ENCODE results near the gene NAIF1.

The NAIF1 gene

GRCh38 chr9:128101690-128102089 lies 34.6 kb upstream of the NAIF1 start:
- DNase-seq = no peak

GRCh38 chr9:128101231-128101661 lies 34.1 kb upstream of the NAIF1 start:
- DNase-seq = no peak

- DNase-seq = no peak
Observed at GRCh38 chr9:128100581-128100980, 33.5 kb upstream of the NAIF1 start.

- no peak for DNase-seq
Observed at GRCh38 chr9:128099932-128100491, 32.9 kb upstream of the NAIF1 start.

- DNase-seq = no peak
Observed at GRCh38 chr9:128099231-128099931, 32.3 kb upstream of the NAIF1 start.

- no peak for DNase-seq
Observed at GRCh38 chr9:128098297-128099230, 31.4 kb upstream of the NAIF1 start.

GRCh38 chr9:128097543-128098296 lies 30.6 kb upstream of the NAIF1 start:
- no peak for DNase-seq

- no peak for DNase-seq
Observed at GRCh38 chr9:128096616-128097536, 29.8 kb upstream of the NAIF1 start.

- no peak for DNase-seq
Observed at GRCh38 chr9:128094950-128095544, 27.9 kb upstream of the NAIF1 start.

GRCh38 chr9:128094166-128094949 lies 27.2 kb upstream of the NAIF1 start:
- DNase-seq = peak; percentile 74

GRCh38 chr9:128093011-128093410 lies 25.9 kb upstream of the NAIF1 start:
- DNase-seq = no peak

- no peak for DNase-seq
Observed at GRCh38 chr9:128092199-128092977, 25.3 kb upstream of the NAIF1 start.

GRCh38 chr9:128091571-128091970 lies 24.5 kb upstream of the NAIF1 start:
- no peak for DNase-seq

GRCh38 chr9:128091144-128091543 lies 24.0 kb upstream of the NAIF1 start:
- no peak for DNase-seq

GRCh38 chr9:128089299-128089698 lies 22.2 kb upstream of the NAIF1 start:
- no peak for DNase-seq

GRCh38 chr9:128088253-128088945 lies 21.3 kb upstream of the NAIF1 start:
- DNase-seq = no peak

GRCh38 chr9:128087262-128087661 lies 20.1 kb upstream of the NAIF1 start:
- DNase-seq = no peak

GRCh38 chr9:128085943-128086342 lies 18.8 kb upstream of the NAIF1 start:
- no peak for DNase-seq

- DNase-seq = no peak
Observed at GRCh38 chr9:128084746-128085145, 17.6 kb upstream of the NAIF1 start.
